HepG2 (cell line): ENCODE data around the gene VWA5B1. TPM values are rescaled to one million over a fixed set of nuclear protein-coding genes. Genes with fewer than 3 reads are reported as not detected.

Source experiments
- ATAC-seq: fragments of 200-7000 bp; cut with Tn5 transposase; 3 replicates; pipeline ENCODE4 v1.9.1; 2020; ENCODE audit warnings: mild to moderate bottlenecking, moderate library complexity
- BruUV-seq: library from RNA; stranded (reverse); fragments of 400-500 nt; replicated peaks from 2 replicates; lab custom pipeline; 2021; lab: Mats Ljungman, UMichigan
- CTCF ChIA-PET: fragments of 300-600 bp; formaldehyde crosslinking; extraction: SDS; loops from one replicate; lab custom pipeline; 2021; ENCODE audit warnings: low total read pairs, inconsistent platforms, low intra/inter-chr PET ratio; lab: Yijun Ruan, JAX
- POLR2A ChIA-PET: fragments of 350-600 bp; sonication (Branson Sonifier 250); formaldehyde crosslinking; loops from one replicate; lab custom pipeline; 2020; ENCODE audit warnings: antibody characterized with exemption, inconsistent platforms; lab: Yijun Ruan, JAX
- DNase-seq: peaks from one replicate; pipeline ENCODE4 v3.0.0-alpha.2; 2015; ENCODE audit warnings: low spot score
- FAIRE-seq: peaks from 3 replicates; lab custom pipeline; 2011; peaks lifted over from hg19 to GRCh38; lab: Jason Lieb, UNC
- H2AFZ ChIP-seq: one replicate; pipeline ENCODE4 v1.6.1; 2011; ENCODE audit warnings: low read length, inconsistent platforms
- H3K27ac ChIP-seq: fragments of 300-600 bp; 3 replicates; pipeline ENCODE4 v1.8.0; 2011; ENCODE audit warnings: mixed run types, mild to moderate bottlenecking, mixed read lengths, low read length, inconsistent platforms; ENCODE audit not compliant: insufficient read depth; ENCODE audit errors: extremely low read length
- H3K27me3 ChIP-seq, 2 experiments: fragments of 200-600 bp in 1 of 2; 2 replicates in 1 of 2; 3 replicates in 1 of 2; pipeline versions ENCODE4 v1.6.0 to v1.8.0; 2011; ENCODE audit warnings: low read length in 2 of 2, mild to moderate bottlenecking in 2 of 2, moderate library complexity in 2 of 2, inconsistent platforms in 1 of 2; ENCODE audit not compliant: insufficient read depth in 2 of 2, control insufficient read depth in 1 of 2
- H3K36me3 ChIP-seq, 2 experiments: fragments of 200-600 bp in 1 of 2; replicated peaks in 1 of 2; 2 replicates in 1 of 2; 3 replicates in 1 of 2; pipeline versions ENCODE4 v1.5.1 to v1.8.0; 2011; ENCODE audit warnings: low read length in 2 of 2, inconsistent platforms in 1 of 2; ENCODE audit not compliant: insufficient read depth in 2 of 2, control insufficient read depth in 1 of 2
- H3K4me1 ChIP-seq: 2 replicates; pipeline ENCODE4 v1.5.1; 2012; ENCODE audit warnings: low read length, inconsistent platforms; ENCODE audit not compliant: insufficient read depth
- H3K4me2 ChIP-seq: 2 replicates; pipeline ENCODE4 v1.6.0; 2011; ENCODE audit warnings: low read depth, low read length, inconsistent platforms
- H3K4me3 ChIP-seq, 3 experiments: fragments of 200-600 bp in 1 of 3; sonication (generic), shearing (Covaris generic) in 1 of 3; replicated peaks in 1 of 3; 2 replicates each; pipeline ENCODE4 v1.5.1; 2011 to 2016; ENCODE audit warnings: low read length in 3 of 3, inconsistent platforms in 2 of 3, low read depth in 2 of 3, mild to moderate bottlenecking in 2 of 3, control low read depth in 1 of 3, mixed read lengths in 1 of 3; ENCODE audit not compliant: insufficient read depth in 1 of 3
- H3K79me2 ChIP-seq: one replicate; pipeline ENCODE4 v1.6.1; 2011; ENCODE audit warnings: low read length, inconsistent platforms; ENCODE audit not compliant: insufficient read depth
- H3K9ac ChIP-seq: 2 replicates; pipeline ENCODE4 v1.6.0; 2011; ENCODE audit warnings: mild to moderate bottlenecking, low read depth, low read length, inconsistent platforms; ENCODE audit not compliant: insufficient read depth
- H3K9me3 ChIP-seq: 2 replicates; pipeline ENCODE4 v1.5.1; 2012; ENCODE audit warnings: mild to moderate bottlenecking, low read length
- H4K20me1 ChIP-seq: 2 replicates; pipeline ENCODE4 v1.6.0; 2011; ENCODE audit warnings: inconsistent platforms, mild to moderate bottlenecking, low read length, moderate library complexity; ENCODE audit not compliant: insufficient read depth
- BRCA1 ChIP-seq: sonication (generic); formaldehyde crosslinking; IDR thresholded peaks from 2 replicates; pipeline ENCODE4 v1.4.0; 2020; ENCODE audit warnings: missing genetic modification reagents
- GATAD2A ChIP-seq: IDR thresholded peaks from 2 replicates; pipeline ENCODE4 v1.6.1; 2016
- HNRNPL ChIP-seq: fragments of 200-400 bp; formaldehyde crosslinking; IDR thresholded peaks from 2 replicates; pipeline ENCODE4 v1.6.1; 2017; ENCODE audit warnings: mild to moderate bottlenecking, low read depth, low read length
- MED13 ChIP-seq: sonication (generic); formaldehyde crosslinking; IDR thresholded peaks from 2 replicates; pipeline ENCODE4 v1.5.0; 2020; ENCODE audit warnings: missing genetic modification reagents
- POGK ChIP-seq: sonication (generic); formaldehyde crosslinking; conservative IDR thresholded peaks from 2 replicates; pipeline ENCODE4 v1.8.0; 2022; ENCODE audit warnings: mild to moderate bottlenecking, moderate library complexity, missing genetic modification reagents
- TBL1XR1 ChIP-seq: fragments of 150-350 bp; IDR thresholded peaks from 2 replicates; pipeline ENCODE4 v1.6.1; 2014; ENCODE audit warnings: borderline replicate concordance, low read length; ENCODE audit not compliant: partially characterized antibody
- TFAP4 ChIP-seq: sonication (generic); IDR thresholded peaks from 2 replicates; pipeline ENCODE4 v1.6.1; 2016; ENCODE audit warnings: low read depth, borderline replicate concordance
- ZNF326 ChIP-seq: sonication (generic); formaldehyde crosslinking; IDR thresholded peaks from 2 replicates; pipeline ENCODE4 v1.4.0; 2020; ENCODE audit warnings: missing genetic modification reagents, borderline replicate concordance
- ZNF556 ChIP-seq: sonication (generic); formaldehyde crosslinking; IDR thresholded peaks from 2 replicates; pipeline ENCODE4 v1.4.0; 2020; ENCODE audit warnings: mild to moderate bottlenecking, missing genetic modification reagents, borderline replicate concordance
- ZNF564 ChIP-seq: sonication (generic); formaldehyde crosslinking; IDR thresholded peaks from 2 replicates; pipeline ENCODE4 v1.8.1; 2023; ENCODE audit warnings: mild to moderate bottlenecking, missing genetic modification reagents
- WGBS: methylation state at CpG from one replicate; pipeline ENCODE4 v1.1.6; 2017; ENCODE audit warnings: low lambda C conversion rate; 5-methylcytosine and 5-hydroxymethylcytosine counted together
- in situ Hi-C: cut with HindIII; loops from 2 replicates; pipeline ENCODE4 v1.10.0; 2017; ENCODE audit warnings: low pct_unique_long_range_greater_than_20kb; ENCODE audit not compliant: extremely low pct_ligation_motif_present
- intact Hi-C: fragments of 100-400 bp; cut with micrococcal nuclease; formaldehyde crosslinking; loops from one replicate; pipeline ENCODE4 v1.10.0; 2022; ENCODE audit not compliant: unreplicated experiment
- polyA plus RNA-seq, 8 experiments: library from polyadenylated mRNA; depleted of rRNA in 3 of 8; stranded (reverse) in 7 of 8; unstranded in 1 of 8; fragments of >200 nt; fragmentation: Illumina TruSeq in 4 of 8; extraction: Trizol in 4 of 8; gene quantifications; 2 replicates each; pipeline versions ENCODE4 v1.2.1 to v1.2.3, GENCODE V29; 2011 to 2016; ENCODE audit warnings: low read depth in 4 of 8, missing spikeins in 1 of 8, mixed read lengths in 1 of 8; ENCODE audit not compliant: insufficient read depth in 1 of 8
- total RNA-seq, 5 experiments: library from RNA; depleted of rRNA; stranded (reverse); fragments of >200 nt; fragmentation: Illumina TruSeq; extraction: Trizol; gene quantifications; 2 replicates each; pipeline ENCODE4 v1.2.3, GENCODE V29; 2016; ENCODE audit warnings: low read depth in 1 of 5
- TF ChIP-seq, protein P1 (sequence below): sonication (generic); formaldehyde crosslinking; IDR thresholded peaks from 2 replicates; pipeline ENCODE4 v1.5.0; 2020; ENCODE audit warnings: missing genetic modification reagents
- TF ChIP-seq, protein P2 (sequence below): sonication (generic); formaldehyde crosslinking; IDR thresholded peaks from 2 replicates; pipeline ENCODE4 v1.5.0; 2020; ENCODE audit warnings: mild to moderate bottlenecking, missing genetic modification reagents

Gene VWA5B1
- total and polyA plus RNA-seq, 2 of the 13 experiments (the other 11 are each of a cell fraction or from before 2014, with no cell fraction given): not detected

DNA sequence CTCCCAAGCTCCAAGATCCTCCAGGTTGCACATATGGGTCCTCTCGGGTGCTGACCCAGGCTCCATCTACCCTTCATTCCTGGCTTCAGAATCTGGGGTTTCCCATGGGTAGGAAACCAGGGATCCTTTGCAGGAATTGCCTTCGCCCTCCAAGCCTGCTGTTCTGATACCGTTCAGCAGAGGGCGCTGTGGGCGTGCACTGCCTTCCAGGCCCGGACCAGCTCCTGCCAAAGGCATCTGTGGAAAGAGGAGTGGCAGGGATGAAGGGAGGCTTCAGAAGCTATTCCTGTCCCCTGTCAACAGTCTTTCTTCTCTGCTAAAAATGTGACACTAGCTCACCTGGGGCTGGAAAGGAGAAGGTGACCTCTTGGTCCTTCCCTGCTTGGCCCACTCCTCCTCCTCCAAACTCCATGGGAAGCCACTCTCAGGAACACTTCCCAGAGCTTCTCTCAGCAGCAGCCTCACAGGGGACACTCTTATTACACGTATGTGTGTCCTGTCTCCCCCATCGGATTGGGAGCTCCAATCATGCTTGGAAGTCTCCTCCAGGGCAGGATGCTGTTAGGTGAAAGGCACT is 71.2 kb downstream of the VWA5B1 start (continued):
- TF ChIP-seq MED13 (no peak), TFAP4 (no peak)
- TF ChIP-seq, protein P1, sequence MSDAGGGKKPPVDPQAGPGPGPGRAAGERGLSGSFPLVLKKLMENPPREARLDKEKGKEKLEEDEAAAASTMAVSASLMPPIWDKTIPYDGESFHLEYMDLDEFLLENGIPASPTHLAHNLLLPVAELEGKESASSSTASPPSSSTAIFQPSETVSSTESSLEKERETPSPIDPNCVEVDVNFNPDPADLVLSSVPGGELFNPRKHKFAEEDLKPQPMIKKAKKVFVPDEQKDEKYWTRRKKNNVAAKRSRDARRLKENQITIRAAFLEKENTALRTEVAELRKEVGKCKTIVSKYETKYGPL (CRISPR knock-in tag): no peak
- TF ChIP-seq, protein P2, sequence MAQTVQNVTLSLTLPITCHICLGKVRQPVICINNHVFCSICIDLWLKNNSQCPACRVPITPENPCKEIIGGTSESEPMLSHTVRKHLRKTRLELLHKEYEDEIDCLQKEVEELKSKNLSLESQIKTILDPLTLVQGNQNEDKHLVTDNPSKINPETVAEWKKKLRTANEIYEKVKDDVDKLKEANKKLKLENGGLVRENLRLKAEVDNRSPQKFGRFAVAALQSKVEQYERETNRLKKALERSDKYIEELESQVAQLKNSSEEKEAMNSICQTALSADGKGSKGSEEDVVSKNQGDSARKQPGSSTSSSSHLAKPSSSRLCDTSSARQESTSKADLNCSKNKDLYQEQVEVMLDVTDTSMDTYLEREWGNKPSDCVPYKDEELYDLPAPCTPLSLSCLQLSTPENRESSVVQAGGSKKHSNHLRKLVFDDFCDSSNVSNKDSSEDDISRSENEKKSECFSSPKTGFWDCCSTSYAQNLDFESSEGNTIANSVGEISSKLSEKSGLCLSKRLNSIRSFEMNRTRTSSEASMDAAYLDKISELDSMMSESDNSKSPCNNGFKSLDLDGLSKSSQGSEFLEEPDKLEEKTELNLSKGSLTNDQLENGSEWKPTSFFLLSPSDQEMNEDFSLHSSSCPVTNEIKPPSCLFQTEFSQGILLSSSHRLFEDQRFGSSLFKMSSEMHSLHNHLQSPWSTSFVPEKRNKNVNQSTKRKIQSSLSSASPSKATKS (CRISPR knock-in tag): no peak

DNA sequence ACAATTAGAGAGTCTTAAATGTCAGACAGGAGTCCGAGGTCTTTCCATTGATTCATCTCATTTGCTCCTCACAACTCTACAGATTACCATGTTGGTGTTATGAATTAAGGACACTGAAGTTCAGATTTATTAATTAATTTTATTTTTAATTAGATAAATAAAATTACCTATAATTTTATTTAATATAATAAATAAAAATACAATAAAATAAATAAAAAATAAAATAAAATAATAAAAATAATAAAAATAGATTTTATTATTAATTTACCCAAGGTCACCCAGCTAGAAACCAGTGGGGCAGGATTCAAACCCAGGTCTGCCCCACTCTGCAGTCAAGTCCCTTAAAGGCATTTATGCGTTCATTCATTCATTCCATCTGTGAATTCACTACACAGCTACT is 72.2 kb downstream of the VWA5B1 start:
- intact Hi-C loops: loop anchor here (5.0 kb wide), 1 partner anchor 129 kb away; no protein-coding TSS in a partner anchor
- DNase-seq (no peak), FAIRE-seq (no peak), ATAC-seq (no peak)
- WGBS: 21% methylated on average over 2 of the region's 2 CpGs
- ChIA-PET CTCF (interaction anchor here (1.7 kb wide), 1 partner anchor 131 kb away, joined by 14 read pairs; no protein-coding TSS in a partner anchor), POLR2A (no interaction called here)
- in situ Hi-C loops: loop anchor here (5.0 kb wide), 1 partner anchor 129 kb away; no protein-coding TSS in a partner anchor
- H3K4me3 ChIP-seq: no peak overlapping the region
- no peaks in the 10 kb centered on the region for H3K79me2 ChIP-seq
- TF ChIP-seq ZNF556 (CRISPR knock-in tag): no peak
- no peak for TF ChIP-seq BRCA1 (CRISPR knock-in tag)
- no peak for TF ChIP-seq HNRNPL
- TF ChIP-seq ZNF564 (CRISPR knock-in tag): no peak
- no peak for TF ChIP-seq GATAD2A (CRISPR knock-in tag)
- no peak for TF ChIP-seq TBL1XR1
- TF ChIP-seq ZNF326 (CRISPR knock-in tag): no peak
- no peak for TF ChIP-seq POGK (CRISPR knock-in tag)
- H3K27me3 ChIP-seq: peaks cover 5 to 48% of the 10 kb centered on the region in 2 experiments
- no peak overlapping the region for H3K27ac ChIP-seq
- H3K4me2 ChIP-seq: no peak overlapping the region
- H3K9me3 ChIP-seq: no peaks in the 10 kb centered on the region
- H2AFZ ChIP-seq: no peak overlapping the region
- no peaks in the 10 kb centered on the region for H3K36me3 ChIP-seq
- BruUV-seq: no TSS peak
- no peak overlapping the region for H3K9ac ChIP-seq
- no peaks in the 10 kb centered on the region for H4K20me1 ChIP-seq
- peaks cover 24% of the 10 kb centered on the region for H3K4me1 ChIP-seq
